Activated CD8-positive, alpha-beta memory T cell treated with anti-CD3 and anti-CD28 coated beads, Interleukin-2, amount 50 U/mL, for 4 hours (primary cell): Measurements from ENCODE around the gene ANKRD10.
"Not testable (repeated sequence)": the region's sequence is repeated elsewhere in the genome, so short reads cannot be mapped to it uniquely, and the experiment has no call there.

Experiments used
- DNase-seq: peaks from one replicate; pipeline ENCODE4 v3.0.0-alpha.2; 2020

ANKRD10 gene

GRCh38 chr13:110860983-110861382, 53.9 kb downstream of the ANKRD10 start:
- DNase-seq: no peak

GRCh38 chr13:110856942-110857835, 57.7 kb downstream of the ANKRD10 start:
- no peak for DNase-seq

- no peak for DNase-seq
Observed at GRCh38 chr13:110855363-110855762, 59.5 kb downstream of the ANKRD10 start.

GRCh38 chr13:110854866-110855265, 60.0 kb downstream of the ANKRD10 start:
- no peak for DNase-seq

GRCh38 chr13:110853235-110853721, 61.6 kb downstream of the ANKRD10 start:
- DNase-seq: no peak

GRCh38 chr13:110850840-110851239, 64.0 kb downstream of the ANKRD10 start:
- DNase-seq: no peak

GRCh38 chr13:110850006-110850405, 64.9 kb downstream of the ANKRD10 start:
- no peak for DNase-seq

- DNase-seq: no peak
Observed at GRCh38 chr13:110845520-110845919, 69.3 kb downstream of the ANKRD10 start.

GRCh38 chr13:110841846-110842245, 73.0 kb downstream of the ANKRD10 start:
- DNase-seq: no peak

- no peak for DNase-seq
Observed at GRCh38 chr13:110841406-110841805, 73.5 kb downstream of the ANKRD10 start.

GRCh38 chr13:110838867-110839538, 75.9 kb downstream of the ANKRD10 start:
- no peak for DNase-seq

GRCh38 chr13:110838116-110838515, 76.8 kb downstream of the ANKRD10 start:
- no peak for DNase-seq

GRCh38 chr13:110837397-110838061, 77.3 kb downstream of the ANKRD10 start:
- DNase-seq: not testable (repeated sequence)

GRCh38 chr13:110836605-110836903, 78.3 kb downstream of the ANKRD10 start:
- DNase-seq: no peak

- DNase-seq: no peak
Observed at GRCh38 chr13:110835721-110836604, 78.9 kb downstream of the ANKRD10 start.

- no peak for DNase-seq
Observed at GRCh38 chr13:110834572-110834971, 80.3 kb downstream of the ANKRD10 start.

GRCh38 chr13:110832531-110832930, 82.3 kb downstream of the ANKRD10 start:
- DNase-seq: no peak

GRCh38 chr13:110832205-110832479, 82.7 kb downstream of the ANKRD10 start:
- no peak for DNase-seq

GRCh38 chr13:110831437-110832204, 83.2 kb downstream of the ANKRD10 start:
- DNase-seq: no peak

- DNase-seq: no peak
Observed at GRCh38 chr13:110830800-110831371, 84.0 kb downstream of the ANKRD10 start.

GRCh38 chr13:110830331-110830730, 84.5 kb downstream of the ANKRD10 start:
- DNase-seq: no peak

GRCh38 chr13:110829486-110829885, 85.4 kb downstream of the ANKRD10 start:
- DNase-seq: no peak
